ENCODE results near the gene HEG1.

The HEG1 gene

DNA sequence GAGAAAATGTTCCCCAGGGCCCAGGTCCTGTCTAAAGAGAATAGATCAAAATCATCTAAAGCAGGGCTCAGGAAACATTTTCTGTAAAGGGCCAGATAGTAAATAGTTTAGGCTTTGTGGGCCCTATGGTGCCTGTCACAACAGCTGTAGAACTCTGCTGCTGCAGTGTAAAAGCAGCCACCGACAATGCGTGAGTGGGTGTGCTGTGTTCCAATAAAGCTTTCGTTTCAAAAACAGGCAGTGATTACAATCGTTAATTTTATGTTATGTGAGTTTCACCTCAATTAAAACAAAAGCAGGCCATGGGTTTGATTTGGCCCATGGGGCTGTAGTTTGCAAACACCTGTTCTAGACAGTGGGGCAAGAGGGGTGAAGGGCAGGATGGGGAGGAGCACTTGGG, 12.5 kb upstream of the HEG1 start:
- Histone ChIP-seq H3F3A (ENCODE audit: insufficient read depth, low read length) (no peaks in the 10 kb centered on the region), H3K27ac (ENCODE audit: low read length) (no peak overlapping the region), H3K4me1 (ENCODE audit: low read length) (no peaks in the 10 kb centered on the region), H3K4me3 (ENCODE audit: low read length) (no peak overlapping the region), H3K36me3 (replicated peaks; ENCODE audit: insufficient read depth, low read length) (no peaks in the 10 kb centered on the region), H3K79me2 (ENCODE audit: low read length) (no peaks in the 10 kb centered on the region), H3K9me3 (replicated peaks; ENCODE audit: insufficient read depth, low read length) (no peaks in the 10 kb centered on the region), H4K20me1 (ENCODE audit: insufficient read depth, low read length) (no peaks in the 10 kb centered on the region), H2AFZ (ENCODE audit: low read length) (no peak overlapping the region), H3K27me3 (replicated peaks; ENCODE audit: insufficient read depth, low read length) (no peaks in the 10 kb centered on the region), H3K9ac (ENCODE audit: low read length) (no peak overlapping the region), H3K4me2 (ENCODE audit: low read depth, low read length) (no peak overlapping the region), H3K9me2 (replicated peaks; ENCODE audit: insufficient read depth, low read length) (no peaks in the 10 kb centered on the region)
- TF ChIP-seq EZH2phosphoT487 (IDR thresholded peaks at IDR 0.05; ENCODE audit: low read length) (no peak), EZH2 (optimal IDR thresholded peaks at IDR 0.05; ENCODE audit: low read depth, low read length) (no peak)
- TF ChIP-seq, protein P1, sequence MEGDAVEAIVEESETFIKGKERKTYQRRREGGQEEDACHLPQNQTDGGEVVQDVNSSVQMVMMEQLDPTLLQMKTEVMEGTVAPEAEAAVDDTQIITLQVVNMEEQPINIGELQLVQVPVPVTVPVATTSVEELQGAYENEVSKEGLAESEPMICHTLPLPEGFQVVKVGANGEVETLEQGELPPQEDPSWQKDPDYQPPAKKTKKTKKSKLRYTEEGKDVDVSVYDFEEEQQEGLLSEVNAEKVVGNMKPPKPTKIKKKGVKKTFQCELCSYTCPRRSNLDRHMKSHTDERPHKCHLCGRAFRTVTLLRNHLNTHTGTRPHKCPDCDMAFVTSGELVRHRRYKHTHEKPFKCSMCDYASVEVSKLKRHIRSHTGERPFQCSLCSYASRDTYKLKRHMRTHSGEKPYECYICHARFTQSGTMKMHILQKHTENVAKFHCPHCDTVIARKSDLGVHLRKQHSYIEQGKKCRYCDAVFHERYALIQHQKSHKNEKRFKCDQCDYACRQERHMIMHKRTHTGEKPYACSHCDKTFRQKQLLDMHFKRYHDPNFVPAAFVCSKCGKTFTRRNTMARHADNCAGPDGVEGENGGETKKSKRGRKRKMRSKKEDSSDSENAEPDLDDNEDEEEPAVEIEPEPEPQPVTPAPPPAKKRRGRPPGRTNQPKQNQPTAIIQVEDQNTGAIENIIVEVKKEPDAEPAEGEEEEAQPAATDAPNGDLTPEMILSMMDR (IDR thresholded peaks at IDR 0.05; ENCODE audit: low read length), result no peak
- DNase-seq, result no peak

DNA sequence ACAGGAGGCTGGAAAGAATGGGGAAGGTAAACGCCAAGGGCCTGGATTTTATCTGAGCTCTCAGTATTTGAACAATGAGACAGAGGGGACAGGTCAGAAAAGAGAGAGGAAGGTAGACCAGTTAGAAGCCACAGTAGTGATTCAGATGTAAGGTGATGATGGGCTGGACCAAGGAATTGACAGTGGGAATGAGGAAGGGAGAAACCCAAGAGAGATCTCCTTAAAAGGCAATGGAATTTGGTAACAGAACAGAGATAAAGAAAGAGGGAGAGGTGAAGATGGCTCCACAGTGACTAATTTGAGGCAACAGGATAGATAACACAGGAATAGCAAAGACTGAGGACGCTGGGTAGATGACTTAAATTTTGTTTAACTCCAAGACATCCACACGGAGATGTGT, 11.4 kb upstream of the HEG1 start:
- H3K27ac ChIP-seq (ENCODE audit: low read length), result no peak overlapping the region
- DNase-seq, result no peak

DNA sequence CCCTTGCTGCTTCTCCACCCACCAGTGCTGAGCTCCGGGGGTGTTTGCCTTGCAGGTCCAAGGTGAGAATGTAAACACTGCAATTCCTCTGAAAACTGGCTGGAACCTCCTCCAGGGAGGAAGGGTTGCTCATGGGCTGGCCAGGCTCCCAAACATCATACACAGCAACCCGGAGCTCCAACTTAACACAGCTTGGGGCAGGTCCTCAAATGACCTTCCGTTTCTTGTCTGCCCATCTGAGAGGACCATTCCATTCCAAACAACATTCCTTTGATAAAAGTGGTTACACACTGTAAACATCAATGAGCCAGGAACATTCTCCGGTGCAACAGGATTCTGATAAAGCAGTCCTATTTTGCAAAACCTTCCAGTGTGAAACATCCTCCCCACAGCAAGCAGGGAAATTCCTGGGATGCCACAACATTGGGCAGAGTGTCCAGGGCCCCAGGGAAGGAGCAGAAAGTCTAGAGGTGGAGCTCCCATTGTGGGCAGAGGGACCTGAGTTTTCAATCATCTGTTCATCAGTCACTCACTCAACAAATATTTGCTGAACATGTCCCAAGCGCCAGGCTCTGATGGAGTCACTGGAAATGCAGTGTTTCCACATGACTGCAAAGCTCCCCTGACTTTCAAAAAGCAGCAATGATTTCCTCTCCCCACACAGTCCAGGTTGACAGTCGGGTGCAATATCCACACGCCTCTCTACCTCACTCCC, 7.3 kb upstream of the HEG1 start:
- Histone ChIP-seq H3K4me3 (ENCODE audit: low read length) (no peak overlapping the region), H3K4me2 (ENCODE audit: low read depth, low read length) (no peak overlapping the region), H3K27ac (ENCODE audit: low read length) (no peak overlapping the region), H3K36me3 (replicated peaks; ENCODE audit: insufficient read depth, low read length) (no peaks in the 10 kb centered on the region), H3K4me1 (ENCODE audit: low read length) (no peaks in the 10 kb centered on the region), H2AFZ (ENCODE audit: low read length) (no peak overlapping the region), H3K79me2 (ENCODE audit: low read length) (no peaks in the 10 kb centered on the region), H3K9me2 (replicated peaks; ENCODE audit: insufficient read depth, low read length) (no peaks in the 10 kb centered on the region), H4K20me1 (ENCODE audit: insufficient read depth, low read length) (no peaks in the 10 kb centered on the region), H3K9me3 (replicated peaks; ENCODE audit: insufficient read depth, low read length) (no peaks in the 10 kb centered on the region), H3F3A (ENCODE audit: insufficient read depth, low read length) (no peaks in the 10 kb centered on the region), H3K9ac (ENCODE audit: low read length) (no peak overlapping the region), H3K27me3 (replicated peaks; ENCODE audit: insufficient read depth, low read length) (peaks cover 10% of the 10 kb centered on the region; the same call in 1 of the 2 replicates)
- TF ChIP-seq EZH2 (optimal IDR thresholded peaks at IDR 0.05; ENCODE audit: low read depth, low read length), result no peak
- no peak for TF ChIP-seq EZH2phosphoT487 (IDR thresholded peaks at IDR 0.05; ENCODE audit: low read length)
- TF ChIP-seq, protein P1 (IDR thresholded peaks at IDR 0.05; ENCODE audit: low read length), result no peak
- DNase-seq, result no peak

More for the DNA sequence above, 11.4 kb upstream of the HEG1 start:
- H3K79me2 ChIP-seq (ENCODE audit: low read length), result no peaks in the 10 kb centered on the region
- H4K20me1 ChIP-seq (ENCODE audit: insufficient read depth, low read length), result no peaks in the 10 kb centered on the region
- TF ChIP-seq, protein P1 (IDR thresholded peaks at IDR 0.05; ENCODE audit: low read length), result no peak
- TF ChIP-seq EZH2phosphoT487 (IDR thresholded peaks at IDR 0.05; ENCODE audit: low read length), result no peak
- TF ChIP-seq EZH2 (optimal IDR thresholded peaks at IDR 0.05; ENCODE audit: low read depth, low read length), result no peak
- H3K9me3 ChIP-seq (replicated peaks; ENCODE audit: insufficient read depth, low read length), result no peaks in the 10 kb centered on the region
- H3K4me1 ChIP-seq (ENCODE audit: low read length), result no peaks in the 10 kb centered on the region
- no peaks in the 10 kb centered on the region for H3K27me3 ChIP-seq (replicated peaks; ENCODE audit: insufficient read depth, low read length)
- H3K9ac ChIP-seq (ENCODE audit: low read length), result no peak overlapping the region
- H3K4me2 ChIP-seq (ENCODE audit: low read depth, low read length), result no peak overlapping the region
- no peak overlapping the region for H2AFZ ChIP-seq (ENCODE audit: low read length)
- H3F3A ChIP-seq (ENCODE audit: insufficient read depth, low read length), result no peaks in the 10 kb centered on the region
- H3K36me3 ChIP-seq (replicated peaks; ENCODE audit: insufficient read depth, low read length), result no peaks in the 10 kb centered on the region
- H3K9me2 ChIP-seq (replicated peaks; ENCODE audit: insufficient read depth, low read length), result no peaks in the 10 kb centered on the region
- no peak overlapping the region for H3K4me3 ChIP-seq (ENCODE audit: low read length)
